GM12878 (cell line): Measurements from ENCODE around the gene PHC3. TPM values are rescaled to one million over a fixed set of nuclear protein-coding genes. Genes with fewer than 3 reads are reported as not detected.

Experiments
- BCL3 ChIP-seq: IDR thresholded peaks from 2 replicates; pipeline ENCODE4 v1.6.1; 2011; ENCODE audit warnings: borderline replicate concordance, low read depth, mild to moderate bottlenecking, moderate library complexity, low read length; ENCODE audit not compliant: insufficient read depth, poor library complexity, severe bottlenecking
- BHLHE40 ChIP-seq, 2 experiments: fragments of 450-650 bp in 1 of 2; IDR thresholded peaks; 2 replicates each; pipeline ENCODE4 v1.6.1; 2011 to 2017; ENCODE audit warnings: low read depth in 2 of 2, borderline replicate concordance in 1 of 2, improper control_type of control experiment in 1 of 2, low read length in 1 of 2, mild to moderate bottlenecking in 1 of 2
- CREM ChIP-seq: IDR thresholded peaks from 2 replicates; pipeline ENCODE4 v1.6.1; 2014; ENCODE audit warnings: antibody characterized with exemption, low read depth
- FOXM1 ChIP-seq: IDR thresholded peaks from 2 replicates; pipeline ENCODE4 v1.6.1; 2012; ENCODE audit warnings: low read depth, mild to moderate bottlenecking, inconsistent platforms, low read length, moderate library complexity
- IRF4 ChIP-seq: IDR thresholded peaks from 2 replicates; pipeline ENCODE4 v1.6.1; 2011; ENCODE audit warnings: low read depth, low read length
- JUNB ChIP-seq: IDR thresholded peaks from 2 replicates; pipeline ENCODE4 v1.6.1; 2016; ENCODE audit warnings: antibody characterized with exemption, mild to moderate bottlenecking
- JUND ChIP-seq: IDR thresholded peaks from 2 replicates; pipeline ENCODE4 v1.6.1; 2012; ENCODE audit warnings: low read depth, mild to moderate bottlenecking, low read length, improper control_type of control experiment, moderate library complexity
- KAT2A ChIP-seq: conservative IDR thresholded peaks from 2 replicates; pipeline ENCODE4 v1.6.1; 2011; ENCODE audit warnings: low read depth, low read length; ENCODE audit not compliant: control insufficient read depth
- NFIC ChIP-seq: IDR thresholded peaks from 2 replicates; pipeline ENCODE4 v1.6.1; 2012; ENCODE audit warnings: low read depth, mild to moderate bottlenecking, inconsistent platforms, low read length, moderate library complexity
- PAX5 ChIP-seq: IDR thresholded peaks from 2 replicates; pipeline ENCODE4 v1.6.1; 2011; ENCODE audit warnings: low read depth, low read length, borderline replicate concordance
- PAX8 ChIP-seq: fragments of 450-650 bp; IDR thresholded peaks from 2 replicates; pipeline ENCODE4 v1.6.1; 2017; ENCODE audit warnings: mild to moderate bottlenecking, moderate library complexity
- RAD21 ChIP-seq: IDR thresholded peaks from 2 replicates; pipeline ENCODE4 v1.6.1; 2011; ENCODE audit warnings: mild to moderate bottlenecking, low read depth, low read length, moderate library complexity; ENCODE audit not compliant: insufficient read depth
- SMC3 ChIP-seq: IDR thresholded peaks from 2 replicates; pipeline ENCODE4 v1.6.1; 2011; ENCODE audit warnings: low read length, improper control_type of control experiment, borderline replicate concordance
- TCF12 ChIP-seq: IDR thresholded peaks from 2 replicates; pipeline ENCODE4 v1.6.1; 2011; ENCODE audit warnings: low read depth, mild to moderate bottlenecking, low read length
- ZSCAN29 ChIP-seq: fragments of 450-650 bp; IDR thresholded peaks from 2 replicates; pipeline ENCODE4 v1.6.1; 2017; ENCODE audit warnings: mild to moderate bottlenecking, moderate library complexity
- polyA plus RNA-seq, 11 experiments: library from polyadenylated mRNA; depleted of rRNA in 4 of 11; unstranded in 6 of 11; stranded (reverse) in 5 of 11; fragments of >200 nt; fragmentation: Nextera tagmentation in 4 of 11; fragmentation: Illumina TruSeq in 1 of 11; extraction: Ambion mirVana in 4 of 11; extraction: Trizol in 1 of 11; gene quantifications; 1 replicate in 1 of 11; 2 replicates in 10 of 11; pipeline versions ENCODE4 v1.2.1 to v1.2.3, GENCODE V29; 2011 to 2016; ENCODE audit warnings: inconsistent platforms in 2 of 11, missing spikeins in 2 of 11, low read depth in 1 of 11
- total RNA-seq, 4 experiments: library from RNA; depleted of rRNA in 3 of 4; stranded (reverse); fragments of >200 nt in 3 of 4; fragmentation: Illumina TruSeq in 1 of 4; extraction: Trizol in 1 of 4; gene quantifications; 2 replicates each; pipeline versions ENCODE4 v1.2.1 to v1.2.3, GENCODE V29; 2013 to 2021
- TF ChIP-seq, protein P1 (sequence below): IDR thresholded peaks from 2 replicates; pipeline ENCODE4 v1.6.1; 2012; ENCODE audit warnings: improper control_type of control experiment, low read depth, low read length; ENCODE audit not compliant: insufficient replicate concordance
- TF ChIP-seq, protein P2 (sequence below): fragments of 450-650 bp; IDR thresholded peaks from 2 replicates; pipeline ENCODE4 v1.6.1; 2017; ENCODE audit warnings: mild to moderate bottlenecking, low read depth, inconsistent platforms; ENCODE audit not compliant: poor library complexity, severe bottlenecking
- TF ChIP-seq, protein P3 (sequence below): fragments of 450-650 bp; IDR thresholded peaks from 2 replicates; pipeline ENCODE4 v1.6.1; 2018; ENCODE audit warnings: borderline replicate concordance, mild to moderate bottlenecking; ENCODE audit not compliant: partially characterized antibody

The PHC3 gene
- total and polyA plus RNA-seq, 10 of the 15 experiments (the other 5 are each of a cell fraction or from before 2014, with no cell fraction given) = 3.3 to 62.3 (median 22.1) TPM

DNA sequence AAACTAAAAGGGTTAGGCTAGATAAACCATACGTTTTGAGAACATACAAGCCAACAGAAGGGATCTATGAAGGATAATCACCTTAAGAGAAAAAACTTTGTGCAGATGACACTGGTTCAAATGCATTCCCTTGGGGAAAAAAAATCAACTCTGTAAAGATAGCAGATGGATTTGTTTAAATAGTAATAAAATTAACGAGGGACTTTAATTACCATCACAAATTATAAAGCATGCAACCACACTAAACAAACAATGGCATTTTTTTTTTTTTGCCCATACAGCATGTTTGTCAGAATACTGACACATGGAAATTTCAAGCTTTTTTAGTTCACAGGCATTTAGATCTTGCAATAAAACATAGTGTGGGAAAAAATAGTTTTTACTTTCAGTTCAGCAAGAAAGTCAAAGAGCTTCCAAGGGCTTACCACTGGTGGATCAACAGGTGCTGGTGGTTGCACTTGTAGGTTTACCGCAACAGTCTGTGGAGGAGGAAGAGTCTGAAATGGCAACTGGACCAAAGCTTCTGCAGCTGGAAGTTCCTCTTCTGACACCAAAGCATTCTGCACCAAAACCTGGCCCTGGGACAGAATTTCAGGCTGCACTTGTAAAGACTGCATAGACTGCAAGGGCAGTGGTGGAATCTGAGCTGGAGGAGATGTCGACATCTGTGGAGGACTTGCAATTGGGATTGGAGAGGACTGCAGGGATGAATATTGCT, 53.1 kb downstream of the PHC3 start (continued):
- TF ChIP-seq BCL3 (peak; percentile 76), RAD21 (no peak), NFIC (peak; percentile 91), TCF12 (peak; percentile 96), BHLHE40 (IDR thresholded peaks at IDR 0.05; ENCODE audit: borderline replicate concordance in 1 of 2, low read depth in 2 of 2, low read length in 1 of 2) (no peak; a peak in 1 of 4 replicates), ZSCAN29 (peak; percentile 28; the same call in 1 of the 2 replicates), IRF4 (0 out of 2 replicates have a peak, but pooled peaks have one; percentile 20), SMC3 (peak; percentile 34; the same call in 1 of the 2 replicates), JUND (no peak), PAX8 (no peak), JUNB (no peak), CREM (0 out of 2 replicates have a peak, but pooled peaks have one; percentile 12), FOXM1 (peak; percentile 88), PAX5 (peak; percentile 77; the same call in 1 of the 2 replicates), KAT2A (no peak)
- TF ChIP-seq, protein P1, sequence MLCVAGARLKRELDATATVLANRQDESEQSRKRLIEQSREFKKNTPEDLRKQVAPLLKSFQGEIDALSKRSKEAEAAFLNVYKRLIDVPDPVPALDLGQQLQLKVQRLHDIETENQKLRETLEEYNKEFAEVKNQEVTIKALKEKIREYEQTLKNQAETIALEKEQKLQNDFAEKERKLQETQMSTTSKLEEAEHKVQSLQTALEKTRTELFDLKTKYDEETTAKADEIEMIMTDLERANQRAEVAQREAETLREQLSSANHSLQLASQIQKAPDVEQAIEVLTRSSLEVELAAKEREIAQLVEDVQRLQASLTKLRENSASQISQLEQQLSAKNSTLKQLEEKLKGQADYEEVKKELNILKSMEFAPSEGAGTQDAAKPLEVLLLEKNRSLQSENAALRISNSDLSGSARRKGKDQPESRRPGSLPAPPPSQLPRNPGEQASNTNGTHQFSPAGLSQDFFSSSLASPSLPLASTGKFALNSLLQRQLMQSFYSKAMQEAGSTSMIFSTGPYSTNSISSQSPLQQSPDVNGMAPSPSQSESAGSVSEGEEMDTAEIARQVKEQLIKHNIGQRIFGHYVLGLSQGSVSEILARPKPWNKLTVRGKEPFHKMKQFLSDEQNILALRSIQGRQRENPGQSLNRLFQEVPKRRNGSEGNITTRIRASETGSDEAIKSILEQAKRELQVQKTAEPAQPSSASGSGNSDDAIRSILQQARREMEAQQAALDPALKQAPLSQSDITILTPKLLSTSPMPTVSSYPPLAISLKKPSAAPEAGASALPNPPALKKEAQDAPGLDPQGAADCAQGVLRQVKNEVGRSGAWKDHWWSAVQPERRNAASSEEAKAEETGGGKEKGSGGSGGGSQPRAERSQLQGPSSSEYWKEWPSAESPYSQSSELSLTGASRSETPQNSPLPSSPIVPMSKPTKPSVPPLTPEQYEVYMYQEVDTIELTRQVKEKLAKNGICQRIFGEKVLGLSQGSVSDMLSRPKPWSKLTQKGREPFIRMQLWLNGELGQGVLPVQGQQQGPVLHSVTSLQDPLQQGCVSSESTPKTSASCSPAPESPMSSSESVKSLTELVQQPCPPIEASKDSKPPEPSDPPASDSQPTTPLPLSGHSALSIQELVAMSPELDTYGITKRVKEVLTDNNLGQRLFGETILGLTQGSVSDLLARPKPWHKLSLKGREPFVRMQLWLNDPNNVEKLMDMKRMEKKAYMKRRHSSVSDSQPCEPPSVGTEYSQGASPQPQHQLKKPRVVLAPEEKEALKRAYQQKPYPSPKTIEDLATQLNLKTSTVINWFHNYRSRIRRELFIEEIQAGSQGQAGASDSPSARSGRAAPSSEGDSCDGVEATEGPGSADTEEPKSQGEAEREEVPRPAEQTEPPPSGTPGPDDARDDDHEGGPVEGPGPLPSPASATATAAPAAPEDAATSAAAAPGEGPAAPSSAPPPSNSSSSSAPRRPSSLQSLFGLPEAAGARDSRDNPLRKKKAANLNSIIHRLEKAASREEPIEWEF = peak; percentile 9
- TF ChIP-seq, protein P2, sequence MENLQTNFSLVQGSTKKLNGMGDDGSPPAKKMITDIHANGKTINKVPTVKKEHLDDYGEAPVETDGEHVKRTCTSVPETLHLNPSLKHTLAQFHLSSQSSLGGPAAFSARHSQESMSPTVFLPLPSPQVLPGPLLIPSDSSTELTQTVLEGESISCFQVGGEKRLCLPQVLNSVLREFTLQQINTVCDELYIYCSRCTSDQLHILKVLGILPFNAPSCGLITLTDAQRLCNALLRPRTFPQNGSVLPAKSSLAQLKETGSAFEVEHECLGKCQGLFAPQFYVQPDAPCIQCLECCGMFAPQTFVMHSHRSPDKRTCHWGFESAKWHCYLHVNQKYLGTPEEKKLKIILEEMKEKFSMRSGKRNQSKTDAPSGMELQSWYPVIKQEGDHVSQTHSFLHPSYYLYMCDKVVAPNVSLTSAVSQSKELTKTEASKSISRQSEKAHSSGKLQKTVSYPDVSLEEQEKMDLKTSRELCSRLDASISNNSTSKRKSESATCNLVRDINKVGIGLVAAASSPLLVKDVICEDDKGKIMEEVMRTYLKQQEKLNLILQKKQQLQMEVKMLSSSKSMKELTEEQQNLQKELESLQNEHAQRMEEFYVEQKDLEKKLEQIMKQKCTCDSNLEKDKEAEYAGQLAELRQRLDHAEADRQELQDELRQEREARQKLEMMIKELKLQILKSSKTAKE = peak; percentile 36
- TF ChIP-seq, protein P3, sequence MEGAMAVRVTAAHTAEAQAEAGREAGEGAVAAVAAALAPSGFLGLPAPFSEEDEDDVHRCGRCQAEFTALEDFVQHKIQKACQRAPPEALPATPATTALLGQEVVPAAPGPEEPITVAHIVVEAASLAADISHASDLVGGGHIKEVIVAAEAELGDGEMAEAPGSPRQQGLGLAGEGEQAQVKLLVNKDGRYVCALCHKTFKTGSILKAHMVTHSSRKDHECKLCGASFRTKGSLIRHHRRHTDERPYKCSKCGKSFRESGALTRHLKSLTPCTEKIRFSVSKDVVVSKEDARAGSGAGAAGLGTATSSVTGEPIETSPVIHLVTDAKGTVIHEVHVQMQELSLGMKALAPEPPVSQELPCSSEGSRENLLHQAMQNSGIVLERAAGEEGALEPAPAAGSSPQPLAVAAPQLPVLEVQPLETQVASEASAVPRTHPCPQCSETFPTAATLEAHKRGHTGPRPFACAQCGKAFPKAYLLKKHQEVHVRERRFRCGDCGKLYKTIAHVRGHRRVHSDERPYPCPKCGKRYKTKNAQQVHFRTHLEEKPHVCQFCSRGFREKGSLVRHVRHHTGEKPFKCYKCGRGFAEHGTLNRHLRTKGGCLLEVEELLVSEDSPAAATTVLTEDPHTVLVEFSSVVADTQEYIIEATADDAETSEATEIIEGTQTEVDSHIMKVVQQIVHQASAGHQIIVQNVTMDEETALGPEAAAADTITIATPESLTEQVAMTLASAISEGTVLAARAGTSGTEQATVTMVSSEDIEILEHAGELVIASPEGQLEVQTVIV = no peak
